GM19468 (cell line): ENCODE results near the gene P3H1.

ENCODE experiments used
- ATAC-seq: cut with Tn5 transposase; IDR thresholded peaks from one replicate; pipeline ENCODE4 v1.9.1; 2021; ENCODE audit warnings: mild to moderate bottlenecking, moderate library complexity, moderate number of reproducible peaks; ENCODE audit not compliant: unreplicated experiment; ENCODE audit errors: extremely low read depth

Gene P3H1

GRCh38 chr1:42747125-42747524, 19.7 kb downstream of the P3H1 start:
- ATAC-seq = no peak

- ATAC-seq = no peak
These were observed 20.3 kb downstream of the P3H1 start for GRCh38 chr1:42746436-42747105.

- ATAC-seq = no peak
These were observed 21.0 kb downstream of the P3H1 start for GRCh38 chr1:42745851-42746250.

- no peak for ATAC-seq
These were observed 22.7 kb downstream of the P3H1 start for GRCh38 chr1:42744148-42744413.

- ATAC-seq = no peak
These were observed 23.3 kb downstream of the P3H1 start for GRCh38 chr1:42743317-42744147.

GRCh38 chr1:42742617-42743316, 24.1 kb downstream of the P3H1 start:
- no peak for ATAC-seq

GRCh38 chr1:42742141-42742540, 24.7 kb downstream of the P3H1 start:
- ATAC-seq = no peak

- ATAC-seq = no peak
These were observed 25.1 kb downstream of the P3H1 start for GRCh38 chr1:42741706-42742105.

GRCh38 chr1:42740851-42741580, 25.8 kb downstream of the P3H1 start:
- no peak for ATAC-seq

GRCh38 chr1:42739753-42740700, 26.8 kb downstream of the P3H1 start, which contains the start of gene CLDN19:
CLDN19 (minus strand) TSS chr1:42740236; CDS start chr1:42740063, 173 bp downstream.
- ATAC-seq = no peak

GRCh38 chr1:42738678-42739226, 28.1 kb downstream of the P3H1 start:
- no peak for ATAC-seq

GRCh38 chr1:42737986-42738677, 28.7 kb downstream of the P3H1 start:
- ATAC-seq = no peak

GRCh38 chr1:42737257-42737656, 29.6 kb downstream of the P3H1 start:
- ATAC-seq = no peak

GRCh38 chr1:42736571-42737200, 30.1 kb downstream of the P3H1 start:
- ATAC-seq = no peak

- ATAC-seq = no peak
These were observed 30.7 kb downstream of the P3H1 start for GRCh38 chr1:42736152-42736551.

- no peak for ATAC-seq
These were observed 31.2 kb downstream of the P3H1 start for GRCh38 chr1:42735477-42736105.

GRCh38 chr1:42735056-42735455, 31.8 kb downstream of the P3H1 start:
- no peak for ATAC-seq
